GM15510 (cell line): Measurements from ENCODE around the gene EVA1C.

Experiments used
- POLR2A ChIP-seq: IDR thresholded peaks from 3 replicates; pipeline ENCODE4 v1.6.1; 2011; ENCODE audit warnings: borderline replicate concordance; ENCODE audit not compliant: insufficient read length; ENCODE audit errors: extremely low read depth

The EVA1C gene

DNA sequence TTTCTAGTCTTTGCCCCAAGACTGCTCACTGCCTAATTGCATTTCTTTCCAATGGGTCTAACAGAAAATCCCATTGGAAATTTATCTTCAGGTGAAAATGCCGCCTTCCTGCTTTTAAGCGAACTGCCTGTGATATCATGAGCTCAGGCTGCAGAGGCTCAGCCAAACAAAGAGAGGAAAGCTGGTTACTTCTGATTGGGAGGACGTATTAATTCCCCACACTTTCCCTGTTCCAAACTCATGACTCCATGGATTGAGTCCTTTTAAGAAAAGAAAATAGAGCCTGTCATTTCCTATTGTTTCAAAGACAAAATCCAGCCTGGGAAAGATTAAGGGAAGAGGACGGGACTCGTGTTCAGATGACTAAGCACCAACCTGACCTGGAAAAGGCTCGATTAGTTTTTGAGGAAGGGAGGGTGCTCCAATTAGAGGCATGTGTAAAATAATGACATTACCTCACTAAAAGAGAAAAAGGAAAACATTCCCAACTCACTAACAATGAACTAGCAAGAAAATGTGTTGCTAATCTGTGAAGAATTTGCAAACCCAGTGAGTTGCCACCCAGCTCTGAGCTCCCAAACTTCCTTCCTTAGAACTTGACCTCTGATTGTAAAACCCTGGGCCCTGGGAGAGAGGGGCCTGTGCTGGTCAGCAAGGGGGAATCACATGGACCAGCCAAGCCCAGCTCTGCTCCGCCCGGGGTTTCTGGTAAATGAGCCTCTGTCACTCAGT lies 111.6 kb downstream of the EVA1C start:
- TF ChIP-seq POLR2A: no peak

DNA sequence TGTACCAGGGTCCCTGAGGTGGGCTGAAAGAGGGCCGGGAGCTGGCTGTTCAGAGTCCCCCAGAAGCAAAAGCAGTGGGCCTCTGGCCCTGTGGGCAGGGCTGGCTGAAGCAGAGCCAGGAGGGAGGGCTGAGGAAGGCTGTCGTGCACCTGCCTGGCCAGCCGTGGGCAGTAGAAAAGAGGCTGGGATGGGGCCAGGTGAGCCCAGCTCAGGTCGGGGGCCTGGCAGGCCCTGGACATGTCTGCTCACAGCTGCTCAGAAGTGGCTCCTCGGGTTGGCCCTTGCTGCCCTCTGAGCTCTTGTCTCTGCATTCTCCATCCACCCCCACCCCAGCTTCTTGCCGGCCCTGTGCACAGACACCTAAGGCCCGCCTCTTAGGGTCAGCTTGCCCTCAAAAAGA lies 112.8 kb downstream of the EVA1C start:
- no peak for TF ChIP-seq POLR2A

DNA sequence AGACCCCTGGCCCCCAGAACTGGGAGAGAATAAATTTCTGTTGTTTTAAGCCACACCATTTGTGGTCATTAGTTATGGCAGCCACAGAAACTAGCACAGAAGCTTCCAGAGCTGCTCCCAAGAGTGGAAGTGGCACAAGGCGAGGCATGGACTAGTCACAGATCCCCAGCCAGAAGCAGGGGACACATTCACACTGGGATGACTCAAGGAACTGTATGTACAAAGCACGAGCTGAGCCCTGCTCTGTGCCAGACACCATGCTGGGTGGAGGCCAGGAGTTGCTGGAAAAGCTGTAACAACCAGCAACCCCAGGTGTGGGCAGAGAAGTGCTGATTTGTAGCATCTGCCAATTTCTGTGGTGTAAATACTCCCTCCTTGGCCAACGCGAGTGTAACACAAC lies 117.2 kb downstream of the EVA1C start:
- no peak for TF ChIP-seq POLR2A

DNA sequence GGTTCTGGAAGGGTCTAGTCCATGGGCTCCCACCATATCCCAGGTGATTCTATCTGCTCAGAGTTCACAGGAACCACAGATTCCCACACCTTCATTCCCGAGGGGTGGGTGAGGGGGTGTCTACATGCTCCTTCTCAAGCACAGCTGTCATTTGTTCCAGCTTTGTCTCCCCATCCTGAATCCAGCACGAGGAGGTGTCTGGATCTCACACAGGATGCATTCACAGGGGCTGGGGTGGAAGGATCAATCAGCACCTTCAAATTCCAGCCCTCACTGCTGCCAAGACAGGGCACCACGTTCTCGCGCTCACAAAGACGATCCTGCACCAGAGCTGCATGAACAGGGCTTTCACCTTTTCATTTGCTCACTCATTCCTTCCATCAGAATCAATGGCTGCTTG lies 120.1 kb downstream of the EVA1C start:
- no peak for TF ChIP-seq POLR2A

DNA sequence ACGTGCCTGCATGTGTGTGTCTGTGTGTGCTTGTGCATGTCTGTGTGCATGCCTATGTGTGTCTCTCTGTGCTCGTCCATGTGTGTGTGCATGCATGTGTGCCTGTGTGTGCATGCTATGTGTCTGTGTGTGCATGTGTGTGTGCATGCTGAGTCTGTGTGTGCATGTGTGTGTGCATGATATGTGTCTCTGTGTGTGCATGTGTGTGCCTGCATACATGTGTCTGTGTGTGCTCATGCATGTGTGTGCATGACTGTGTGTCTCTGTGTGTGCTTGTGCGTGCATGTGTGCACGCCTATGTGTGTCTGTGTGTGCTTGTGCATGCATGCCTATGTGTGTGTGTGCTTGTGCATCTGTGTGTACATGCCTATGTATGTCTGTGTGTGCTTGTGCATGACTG lies 120.5 kb downstream of the EVA1C start:
- TF ChIP-seq POLR2A: no peak

DNA sequence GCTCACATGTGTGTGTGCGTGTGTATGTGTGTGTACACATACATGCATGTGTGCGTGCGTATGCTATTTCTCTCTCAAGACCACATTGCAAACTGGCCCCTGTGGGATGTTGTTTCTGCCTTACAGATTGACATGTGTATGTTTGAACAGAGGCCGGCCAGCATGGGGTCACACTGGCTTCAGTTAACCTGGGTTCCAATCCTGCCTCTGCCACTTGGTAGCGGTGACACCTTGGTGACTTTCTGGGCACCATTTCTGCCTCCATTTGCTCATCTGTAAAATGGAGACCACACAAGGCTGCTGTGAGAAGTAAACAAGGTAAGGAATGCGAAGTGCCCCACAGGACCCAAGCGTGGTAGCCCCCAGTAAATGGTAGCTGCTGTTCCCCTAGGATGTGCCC lies 121.1 kb downstream of the EVA1C start:
- no peak for TF ChIP-seq POLR2A

DNA sequence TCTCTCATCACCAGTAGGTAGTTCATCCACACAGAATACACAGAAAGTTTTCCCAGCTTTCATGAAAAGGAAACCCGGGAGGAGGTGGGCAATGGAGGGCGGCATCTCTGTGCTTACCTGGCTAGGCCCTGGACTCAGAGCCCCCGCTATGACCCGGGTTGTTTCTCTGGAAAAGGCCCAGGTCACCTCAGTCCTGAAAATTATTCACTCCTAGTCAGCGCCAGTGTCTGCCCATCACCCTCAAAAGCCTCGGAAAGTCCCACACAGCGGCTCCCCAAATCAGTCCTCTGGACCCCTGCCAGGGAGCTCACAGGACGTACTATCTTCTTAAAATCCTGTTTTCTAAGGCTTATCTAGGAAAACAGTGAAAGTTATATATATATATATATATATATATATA lies 121.6 kb downstream of the EVA1C start:
- TF ChIP-seq POLR2A: no peak

DNA sequence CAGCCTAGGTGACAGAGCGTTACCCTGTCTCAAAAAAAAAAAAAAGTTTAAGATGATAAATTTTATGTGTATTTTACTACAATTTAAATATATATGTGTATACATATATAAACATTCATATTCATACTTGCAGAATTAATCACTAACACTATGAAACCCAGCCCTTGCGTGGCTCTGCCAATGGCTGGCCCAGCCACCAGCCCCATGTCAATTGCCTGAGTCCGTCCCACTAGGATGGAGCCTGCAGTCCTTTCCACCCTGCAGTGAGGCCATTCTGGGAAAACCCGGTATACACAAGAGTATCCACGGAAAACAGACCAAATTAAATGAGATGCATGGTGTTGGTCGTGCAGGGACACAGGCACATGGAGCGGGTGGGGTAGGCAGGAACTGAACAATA lies 123.1 kb downstream of the EVA1C start:
- TF ChIP-seq POLR2A: no peak

DNA sequence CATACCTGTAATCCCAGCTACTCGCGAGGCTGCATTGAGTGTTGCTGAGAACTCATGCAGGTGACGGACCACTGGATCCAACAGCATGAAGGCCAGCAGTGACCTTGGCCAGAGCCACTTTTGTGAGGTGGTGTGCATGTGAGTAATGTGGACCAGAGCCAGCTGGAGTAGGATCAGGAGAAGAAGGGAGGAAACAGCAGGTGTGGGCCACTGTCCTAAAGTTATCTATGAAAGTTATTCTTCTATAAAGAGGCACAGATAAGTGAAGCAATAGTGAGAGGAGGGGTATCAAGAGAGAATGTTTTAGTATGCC lies 125.0 kb downstream of the EVA1C start:
- TF ChIP-seq POLR2A: no peak

DNA sequence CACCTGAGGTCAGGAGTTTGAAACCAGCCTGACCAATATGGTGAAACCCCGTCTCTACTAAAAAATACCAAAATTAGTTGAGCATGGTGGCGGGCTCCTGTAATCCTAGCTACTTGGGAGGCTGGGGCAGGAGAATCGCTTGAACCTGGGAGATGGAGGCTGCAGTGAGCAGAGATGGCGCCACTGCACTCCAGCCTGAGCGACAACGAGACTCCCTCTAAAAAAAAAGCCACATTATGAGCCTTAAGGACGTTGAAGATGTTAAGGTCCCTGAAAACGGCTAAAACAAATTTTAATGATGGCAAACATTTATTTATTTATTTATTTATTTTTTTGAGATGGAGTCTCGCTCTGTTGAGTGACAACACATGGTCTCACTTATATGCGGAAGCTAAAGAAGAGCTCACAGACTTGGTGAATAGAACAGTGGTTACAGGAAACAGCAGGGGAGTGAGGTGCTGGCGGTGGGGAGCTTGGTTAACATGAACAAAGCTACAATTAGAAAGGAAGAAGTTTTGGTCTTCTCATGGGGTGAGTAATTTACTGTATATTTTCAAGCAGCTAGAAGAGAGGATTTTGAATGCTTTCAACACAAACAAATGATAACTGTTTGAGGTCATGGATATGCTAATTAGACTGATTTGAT lies 125.8 kb downstream of the EVA1C start:
- TF ChIP-seq POLR2A: no peak

DNA sequence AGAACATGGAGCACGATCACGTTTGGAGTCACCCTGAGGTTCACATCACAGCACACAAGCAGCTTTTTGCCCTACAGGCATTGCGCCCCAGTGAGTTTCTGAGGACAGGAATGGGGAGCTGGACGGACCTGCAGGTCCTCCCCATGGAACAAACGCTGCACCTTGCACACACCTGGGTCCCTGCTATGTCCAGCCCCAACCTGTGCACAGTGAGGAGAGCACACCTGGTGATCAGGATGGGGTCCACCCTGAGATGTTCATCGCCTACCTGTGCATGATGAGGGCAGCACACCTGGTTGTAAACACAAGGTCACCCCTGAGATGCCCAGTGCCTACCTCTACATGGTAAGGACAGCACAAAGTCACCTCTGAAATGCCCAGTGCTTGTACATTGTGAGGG lies 126.9 kb downstream of the EVA1C start:
- TF ChIP-seq POLR2A: no peak

DNA sequence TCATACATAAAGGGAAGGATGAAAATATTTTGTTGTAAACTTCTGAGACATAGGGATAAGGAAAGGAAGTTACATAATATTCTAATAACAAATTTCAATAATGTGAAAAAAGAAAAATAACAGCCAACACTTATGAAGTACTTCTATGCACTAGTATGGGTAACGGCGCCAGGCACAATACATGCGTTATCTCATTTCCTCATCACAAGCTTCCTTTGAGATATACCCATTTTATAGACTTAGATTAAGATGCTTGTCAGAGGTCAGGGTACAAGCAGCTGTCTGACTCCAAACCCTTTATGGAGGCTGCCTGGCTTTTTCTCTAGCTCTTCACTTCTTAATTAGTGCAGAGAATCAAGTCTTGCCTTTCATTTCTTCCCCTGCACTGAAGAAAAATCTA lies 131.5 kb downstream of the EVA1C start:
- no peak for TF ChIP-seq POLR2A

DNA sequence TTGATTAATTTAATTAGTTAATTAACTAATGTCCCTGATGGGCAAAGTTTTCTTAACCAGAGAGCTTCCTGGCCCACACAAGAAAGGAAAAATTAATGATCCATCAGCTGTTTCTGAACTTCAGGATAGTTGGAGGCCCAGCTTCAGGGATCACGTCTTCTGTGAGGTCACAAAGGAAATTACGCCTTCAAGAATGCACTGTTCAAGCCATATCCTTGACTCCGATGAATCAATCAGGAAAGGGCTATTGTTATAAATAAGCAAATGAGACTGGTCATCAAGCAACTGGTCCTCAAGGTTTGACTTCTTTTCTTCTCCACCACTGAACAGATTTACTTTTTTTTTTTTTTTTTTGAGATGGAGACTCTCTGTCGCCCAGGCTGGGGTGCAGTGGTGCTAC lies 132.2 kb downstream of the EVA1C start:
- TF ChIP-seq POLR2A: no peak

DNA sequence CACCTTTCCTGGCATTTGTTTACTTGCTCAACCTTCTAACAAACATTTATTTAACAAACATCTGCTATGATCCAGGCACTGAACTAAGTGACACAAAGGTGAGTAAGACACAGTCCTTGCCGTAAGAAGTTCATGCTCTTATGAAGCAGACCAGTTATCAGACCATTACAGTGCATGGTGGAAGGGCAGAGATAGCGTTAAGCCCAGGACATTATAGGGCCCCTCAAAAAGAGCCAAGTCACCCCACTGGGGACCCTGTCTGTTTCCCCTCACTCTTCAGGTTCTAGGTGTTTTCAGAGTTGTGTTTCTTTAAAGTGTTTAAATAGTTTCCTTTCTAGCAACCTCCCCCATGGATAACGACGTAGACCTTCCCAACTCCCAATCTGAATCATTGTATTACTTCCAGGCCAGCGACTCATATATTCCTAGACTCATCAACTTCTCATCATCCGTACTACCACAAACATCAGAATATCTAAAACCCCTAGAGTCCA lies 133.5 kb downstream of the EVA1C start:
- no peak for TF ChIP-seq POLR2A

DNA sequence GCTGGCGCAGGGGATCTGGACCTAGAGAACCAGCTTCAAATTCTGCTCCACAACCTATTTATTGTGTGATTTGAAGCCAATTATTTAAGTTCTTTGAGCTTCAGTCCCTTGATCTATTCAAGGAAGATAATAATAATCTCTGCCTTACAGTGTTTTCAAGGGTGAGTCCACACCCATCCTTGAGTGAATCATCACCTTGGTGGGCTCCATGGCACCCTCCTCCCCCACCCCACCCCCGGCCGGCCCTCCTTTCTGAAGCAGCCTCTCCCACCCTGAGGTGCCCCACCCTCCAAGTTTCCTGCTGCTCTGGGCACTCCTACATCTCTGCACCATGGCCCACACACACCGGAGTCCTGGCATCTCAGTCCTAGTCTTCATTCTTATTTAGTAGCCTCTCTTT lies 134.5 kb downstream of the EVA1C start:
- no peak for TF ChIP-seq POLR2A

DNA sequence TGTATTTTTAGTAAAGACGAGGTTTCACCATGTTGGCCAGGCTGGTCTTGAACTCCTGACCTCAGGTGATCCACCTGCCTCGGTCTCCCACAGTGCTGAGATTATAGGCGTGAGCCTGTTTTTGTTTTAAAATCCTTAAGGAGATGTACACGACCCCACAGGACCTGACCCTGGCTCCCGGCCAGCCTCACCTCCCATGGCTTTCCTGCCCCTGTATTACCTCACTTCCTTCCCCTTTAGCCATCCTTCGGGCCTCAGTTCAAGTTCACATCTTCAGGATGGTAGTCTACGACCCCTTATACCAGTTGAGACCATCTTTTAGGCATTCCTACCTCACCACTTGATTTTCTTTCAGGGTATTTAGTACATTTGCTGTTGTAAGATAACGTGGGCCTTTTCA lies 136.5 kb downstream of the EVA1C start:
- TF ChIP-seq POLR2A: no peak
